ENCODE data around the gene TRAF1. TPM values are rescaled to one million over a fixed set of nuclear protein-coding genes. Genes with fewer than 3 reads are reported as not detected.

The TRAF1 gene
- total RNA-seq, 1 experiment from 2014 or later = 4.7 TPM

DNA sequence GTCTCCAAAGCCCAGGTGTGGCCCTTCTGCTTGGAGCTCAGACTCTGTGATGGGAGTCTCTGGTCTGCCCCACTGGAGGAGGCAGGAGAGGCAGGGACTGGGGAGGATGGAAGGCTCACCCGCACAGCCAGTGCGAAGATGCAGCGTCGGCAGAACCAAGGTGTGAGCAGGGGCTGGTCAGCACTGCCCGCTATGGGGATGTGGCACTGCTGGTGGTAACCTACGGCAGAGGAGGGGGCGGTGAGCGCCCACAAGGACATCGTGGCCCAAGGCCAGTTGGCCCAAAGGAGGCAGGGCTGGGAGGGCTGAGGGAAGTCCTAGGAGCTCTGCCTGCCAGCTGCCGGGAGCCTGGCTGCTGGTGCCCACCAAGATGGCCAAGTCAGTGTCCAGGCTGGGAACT lies 56.9 kb downstream of the TRAF1 start:
- POLR2A ChIA-PET = no interaction called here

GRCh38 chr9:120869360-120869687 lies 57.3 kb downstream of the TRAF1 start:
- no peaks in the 10 kb centered on the region for H3K27me3 ChIP-seq (ENCODE audit: control insufficient read depth, insufficient read depth, low read length)
- DNase-seq (ENCODE audit: low read depth, low spot score) (no peak), ATAC-seq (no peak)
- peak overlapping the region; percentile 76 for H3K27ac ChIP-seq (ENCODE audit: low read length)
- ChIA-PET POLR2A (no interaction called here), CTCF (interaction anchor here (1.0 kb wide), 1 partner anchor 116 kb away, joined by 5 read pairs; no protein-coding TSS in a partner anchor)
- TF ChIP-seq TCF7L2 (IDR thresholded peaks at IDR 0.05; ENCODE audit: low read depth, low read length) = no peak
- no peak for TF ChIP-seq POLR2AphosphoS5 (IDR thresholded peaks at IDR 0.05; ENCODE audit: low read depth, low read length)
- no peak for TF ChIP-seq SIN3A (IDR thresholded peaks at IDR 0.05; ENCODE audit: borderline replicate concordance, insufficient read depth, low read depth, low read length)
- peak; percentile 54 for TF ChIP-seq CTCF (IDR thresholded peaks at IDR 0.05)
- no TSS peak for BruUV-seq (replicated peaks)
- peaks cover 3% of the 10 kb centered on the region; the same call in 1 of the 2 replicates for H3K36me3 ChIP-seq (ENCODE audit: control insufficient read depth, insufficient read depth, low read length)
- H3K9me3 ChIP-seq (ENCODE audit: control insufficient read depth, insufficient read depth, low read depth, low read length) = no peaks in the 10 kb centered on the region
- in situ Hi-C loops (cut with HindIII; ENCODE audit: low pct_unique_long_range_greater_than_20kb, low sequenced_read_pairs) = no loop called here
- H3K4me1 ChIP-seq (ENCODE audit: control insufficient read depth, insufficient read depth, low read length) = peaks cover 27% of the 10 kb centered on the region
- peak overlapping the region; percentile 34 to 50 for H3K4me3 ChIP-seq (ENCODE audit: low read depth in 2 of 2, low read length in 2 of 2)
- intact Hi-C loops (cut with micrococcal nuclease; ENCODE audit: unreplicated experiment) = no loop called here

More for the DNA sequence above, 56.9 kb downstream of the TRAF1 start:
- H3K9me3 ChIP-seq (ENCODE audit: control insufficient read depth, insufficient read depth, low read depth, low read length) = no peaks in the 10 kb centered on the region
- H3K27me3 ChIP-seq (ENCODE audit: control insufficient read depth, insufficient read depth, low read length) = no peaks in the 10 kb centered on the region
- peaks cover 3% of the 10 kb centered on the region; the same call in 1 of the 2 replicates for H3K36me3 ChIP-seq (ENCODE audit: control insufficient read depth, insufficient read depth, low read length)
- peak overlapping the region; percentile 76 for H3K27ac ChIP-seq (ENCODE audit: low read length)
- CTCF ChIA-PET = no interaction called here
- intact Hi-C loops (cut with micrococcal nuclease; ENCODE audit: unreplicated experiment) (no loop called here), in situ Hi-C loops (cut with HindIII; ENCODE audit: low pct_unique_long_range_greater_than_20kb, low sequenced_read_pairs) (no loop called here)
- ATAC-seq (no peak), DNase-seq (ENCODE audit: low read depth, low spot score) (no peak)
- BruUV-seq (replicated peaks) = no TSS peak
- TF ChIP-seq TCF7L2 (IDR thresholded peaks at IDR 0.05; ENCODE audit: low read depth, low read length) = no peak
- H3K4me1 ChIP-seq (ENCODE audit: control insufficient read depth, insufficient read depth, low read length) = peaks cover 31% of the 10 kb centered on the region
- no peak overlapping the region for H3K4me3 ChIP-seq (ENCODE audit: low read depth in 2 of 2, low read length in 2 of 2)

DNA sequence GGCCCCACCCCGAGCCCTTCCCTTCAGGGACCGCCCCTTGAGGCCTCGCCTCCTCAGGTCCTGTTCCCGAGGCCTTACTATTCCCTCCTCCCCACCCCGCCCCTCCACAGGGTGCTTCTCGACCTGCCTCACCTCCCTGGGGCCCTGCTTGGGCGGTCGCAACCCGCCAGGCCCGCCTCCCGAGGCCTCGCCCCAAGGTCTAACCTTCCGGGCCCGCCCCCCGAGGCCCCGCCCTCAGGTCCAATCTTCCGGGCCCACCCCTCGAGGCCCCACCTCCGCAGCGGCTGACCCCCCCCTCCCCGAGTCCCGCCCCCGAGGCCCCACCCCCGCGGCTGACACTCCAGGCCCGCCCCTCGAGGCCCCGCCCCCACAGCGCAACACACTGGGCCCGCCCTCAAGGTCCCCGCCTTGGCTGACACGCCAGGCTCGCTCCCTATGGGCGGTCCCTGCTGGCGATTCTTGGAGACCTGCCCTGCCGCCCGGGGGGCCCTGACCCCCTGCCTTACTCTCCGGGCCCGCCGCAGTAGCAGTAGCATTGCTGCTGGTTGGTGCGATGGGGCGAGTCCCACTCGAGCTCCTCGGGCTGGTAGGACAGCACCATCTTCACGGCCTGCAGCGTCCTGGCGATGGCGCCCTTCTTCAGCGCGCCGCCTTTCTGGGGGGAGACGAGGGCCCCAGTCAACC lies 57.8 kb downstream of the TRAF1 start:
- H3K4me3 ChIP-seq (ENCODE audit: low read depth in 2 of 2, low read length in 2 of 2) = peak overlapping the region; percentile 34 to 50
- ChIA-PET CTCF (interaction anchor here (1.0 kb wide), 1 partner anchor 115 kb away, joined by 5 read pairs; no protein-coding TSS in a partner anchor), POLR2A (no interaction called here)
- in situ Hi-C loops (cut with HindIII; ENCODE audit: low pct_unique_long_range_greater_than_20kb, low sequenced_read_pairs) (no loop called here), intact Hi-C loops (cut with micrococcal nuclease; ENCODE audit: unreplicated experiment) (no loop called here)
- TF ChIP-seq, protein P1, sequence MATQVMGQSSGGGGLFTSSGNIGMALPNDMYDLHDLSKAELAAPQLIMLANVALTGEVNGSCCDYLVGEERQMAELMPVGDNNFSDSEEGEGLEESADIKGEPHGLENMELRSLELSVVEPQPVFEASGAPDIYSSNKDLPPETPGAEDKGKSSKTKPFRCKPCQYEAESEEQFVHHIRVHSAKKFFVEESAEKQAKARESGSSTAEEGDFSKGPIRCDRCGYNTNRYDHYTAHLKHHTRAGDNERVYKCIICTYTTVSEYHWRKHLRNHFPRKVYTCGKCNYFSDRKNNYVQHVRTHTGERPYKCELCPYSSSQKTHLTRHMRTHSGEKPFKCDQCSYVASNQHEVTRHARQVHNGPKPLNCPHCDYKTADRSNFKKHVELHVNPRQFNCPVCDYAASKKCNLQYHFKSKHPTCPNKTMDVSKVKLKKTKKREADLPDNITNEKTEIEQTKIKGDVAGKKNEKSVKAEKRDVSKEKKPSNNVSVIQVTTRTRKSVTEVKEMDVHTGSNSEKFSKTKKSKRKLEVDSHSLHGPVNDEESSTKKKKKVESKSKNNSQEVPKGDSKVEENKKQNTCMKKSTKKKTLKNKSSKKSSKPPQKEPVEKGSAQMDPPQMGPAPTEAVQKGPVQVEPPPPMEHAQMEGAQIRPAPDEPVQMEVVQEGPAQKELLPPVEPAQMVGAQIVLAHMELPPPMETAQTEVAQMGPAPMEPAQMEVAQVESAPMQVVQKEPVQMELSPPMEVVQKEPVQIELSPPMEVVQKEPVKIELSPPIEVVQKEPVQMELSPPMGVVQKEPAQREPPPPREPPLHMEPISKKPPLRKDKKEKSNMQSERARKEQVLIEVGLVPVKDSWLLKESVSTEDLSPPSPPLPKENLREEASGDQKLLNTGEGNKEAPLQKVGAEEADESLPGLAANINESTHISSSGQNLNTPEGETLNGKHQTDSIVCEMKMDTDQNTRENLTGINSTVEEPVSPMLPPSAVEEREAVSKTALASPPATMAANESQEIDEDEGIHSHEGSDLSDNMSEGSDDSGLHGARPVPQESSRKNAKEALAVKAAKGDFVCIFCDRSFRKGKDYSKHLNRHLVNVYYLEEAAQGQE (IDR thresholded peaks at IDR 0.05; ENCODE audit: insufficient read depth in 1 of 2, low read depth in 2 of 2, low read length in 1 of 2) = no peak
- TF ChIP-seq CTCF (IDR thresholded peaks at IDR 0.05) = peak; percentile 77
- TF ChIP-seq POLR2AphosphoS5 (IDR thresholded peaks at IDR 0.05; ENCODE audit: low read depth, low read length) = peak; percentile 46
- H3K27ac ChIP-seq (ENCODE audit: low read length) = peak overlapping the region; percentile 76
- no peaks in the 10 kb centered on the region for H3K27me3 ChIP-seq (ENCODE audit: control insufficient read depth, insufficient read depth, low read length)
- H3K36me3 ChIP-seq (ENCODE audit: control insufficient read depth, insufficient read depth, low read length) = peaks cover 5% of the 10 kb centered on the region; the same call in 1 of the 2 replicates
- DNase-seq (ENCODE audit: low read depth, low spot score) (no peak), ATAC-seq (peak; percentile 92)
- no peaks in the 10 kb centered on the region for H3K9me3 ChIP-seq (ENCODE audit: control insufficient read depth, insufficient read depth, low read depth, low read length)
- BruUV-seq (replicated peaks) = no TSS peak
- H3K4me1 ChIP-seq (ENCODE audit: control insufficient read depth, insufficient read depth, low read length) = peaks cover 22% of the 10 kb centered on the region

Data from Panc1 (cell line).